GM19240 (cell line): ENCODE measurements around the gene IL17RC.
"Not testable (repeated sequence)": the region's sequence is repeated elsewhere in the genome, so short reads cannot be mapped to it uniquely, and the experiment has no call there.

Experiments used
- DNase-seq: peaks from one replicate; pipeline ENCODE4 v3.0.0; 2011; ENCODE audit warnings: low spot score; ENCODE audit not compliant: insufficient read length

IL17RC gene

GRCh38 chr3:9915254-9916141 lies 1.4 kb upstream of the IL17RC start:
- DNase-seq: no peak

- DNase-seq: no peak
These were observed 558 bp upstream of the IL17RC start for GRCh38 chr3:9916346-9916733.

- no peak for DNase-seq
These were observed 922 bp downstream of the IL17RC start for GRCh38 chr3:9917820-9918219.

- DNase-seq: no peak
These were observed 1.6 kb downstream of the IL17RC start for GRCh38 chr3:9918261-9919038.

- DNase-seq: no peak
These were observed 11.3 kb downstream of the IL17RC start for GRCh38 chr3:9928158-9928557.

GRCh38 chr3:9930804-9931418 lies 14.0 kb downstream of the IL17RC start:
- DNase-seq: no peak

GRCh38 chr3:9932535-9932842 lies 15.6 kb downstream of the IL17RC start:
- DNase-seq: no peak

- DNase-seq: peak; percentile 84
These were observed 16.1 kb downstream of the IL17RC start for GRCh38 chr3:9932843-9933560.

- peak; percentile 93 for DNase-seq
These were observed 16.8 kb downstream of the IL17RC start, which contains the start of gene CRELD1 for GRCh38 chr3:9933561-9934234. TSS of gene CRELD1 (plus strand) at chr3:9933834. CDS start at chr3:9934439, 605 bp downstream.

GRCh38 chr3:9934235-9934621 lies 17.3 kb downstream of the IL17RC start:
- no peak for DNase-seq

- no peak for DNase-seq
These were observed 18.1 kb downstream of the IL17RC start for GRCh38 chr3:9934993-9935392.

GRCh38 chr3:9935966-9936510 lies 19.1 kb downstream of the IL17RC start:
- no peak for DNase-seq

GRCh38 chr3:9937486-9938238 lies 20.8 kb downstream of the IL17RC start:
- DNase-seq: no peak

- DNase-seq: no peak
These were observed 22.1 kb downstream of the IL17RC start for GRCh38 chr3:9938966-9939365.

- DNase-seq: not testable (repeated sequence)
These were observed 23.0 kb downstream of the IL17RC start for GRCh38 chr3:9939906-9940305.

GRCh38 chr3:9940746-9941145 lies 23.8 kb downstream of the IL17RC start:
- no peak for DNase-seq

- no peak for DNase-seq
These were observed 25.3 kb downstream of the IL17RC start for GRCh38 chr3:9942164-9942563.

GRCh38 chr3:9942934-9943690 lies 26.2 kb downstream of the IL17RC start:
- no peak for DNase-seq

GRCh38 chr3:9944271-9944670 lies 27.4 kb downstream of the IL17RC start:
- no peak for DNase-seq
